ENCODE data around the gene REEP6.
"Not testable (repeated sequence)": the region's sequence is repeated elsewhere in the genome, so short reads cannot be mapped to it uniquely, and the experiment has no call there.

REEP6 gene

GRCh38 chr19:1495799-1496713 lies 5.1 kb downstream of the REEP6 start:
- TF ChIP-seq CTCF (conservative IDR thresholded peaks at IDR 0.05; ENCODE audit: low read depth, low read length), result no peak
- no peak overlapping the region for H3K4me3 ChIP-seq (ENCODE audit: low read depth, low read length)
- DNase-seq (ENCODE audit: low read depth), result no peak

- TF ChIP-seq CTCF (conservative IDR thresholded peaks at IDR 0.05; ENCODE audit: low read depth, low read length), result no peak
- H3K4me3 ChIP-seq (ENCODE audit: low read depth, low read length), result no peak overlapping the region
- no peak for DNase-seq (ENCODE audit: low read depth)
Measured at GRCh38 chr19:1496714-1497577, 6.0 kb downstream of the REEP6 start.

GRCh38 chr19:1497578-1498235 lies 6.7 kb downstream of the REEP6 start:
- no peak for TF ChIP-seq CTCF (conservative IDR thresholded peaks at IDR 0.05; ENCODE audit: low read depth, low read length)
- no peak overlapping the region for H3K4me3 ChIP-seq (ENCODE audit: low read depth, low read length)
- no peak for DNase-seq (ENCODE audit: low read depth)

GRCh38 chr19:1499231-1499630 lies 8.2 kb downstream of the REEP6 start:
- H3K4me3 ChIP-seq (ENCODE audit: low read depth, low read length); DNase-seq (ENCODE audit: low read depth): not testable (repeated sequence)

- no peak for TF ChIP-seq CTCF (conservative IDR thresholded peaks at IDR 0.05; ENCODE audit: low read depth, low read length)
- H3K4me3 ChIP-seq (ENCODE audit: low read depth, low read length), result no peak overlapping the region
- no peak for DNase-seq (ENCODE audit: low read depth)
Measured at GRCh38 chr19:1501200-1501595, 10.2 kb downstream of the REEP6 start.

GRCh38 chr19:1502433-1503088 lies 11.6 kb downstream of the REEP6 start:
- TF ChIP-seq CTCF (conservative IDR thresholded peaks at IDR 0.05; ENCODE audit: low read depth, low read length), result no peak
- DNase-seq (ENCODE audit: low read depth), result no peak
- H3K4me3 ChIP-seq (ENCODE audit: low read depth, low read length), result no peak overlapping the region
